PFSK-1 (cell line): ENCODE data around the gene TMEM53.

Experiments
- FOXP2 ChIP-seq: optimal IDR thresholded peaks from 2 replicates; pipeline ENCODE3; 2011; ENCODE audit warnings: borderline replicate concordance, control low read depth, inconsistent platforms; ENCODE audit not compliant: insufficient read depth; ENCODE audit errors: extremely low read length, extremely low read depth
- POLR2AphosphoS5 ChIP-seq: IDR thresholded peaks from 2 replicates; pipeline ENCODE4 v1.6.1; 2012; ENCODE audit warnings: low read depth, mild to moderate bottlenecking, control low read depth, low read length, moderate library complexity
- SIN3A ChIP-seq: IDR thresholded peaks from 2 replicates; pipeline ENCODE4 v1.6.1; 2012; ENCODE audit warnings: mild to moderate bottlenecking, low read length, moderate library complexity, borderline replicate concordance; ENCODE audit not compliant: insufficient read depth
- TAF1 ChIP-seq: IDR thresholded peaks from 2 replicates; pipeline ENCODE4 v1.6.1; 2012; ENCODE audit warnings: low read length, control low read depth, borderline replicate concordance; ENCODE audit not compliant: insufficient read depth
- TF ChIP-seq, protein P1 (sequence below), 2 experiments: IDR thresholded peaks; 2 replicates each; pipeline versions ENCODE4 v1.6.1 to v1.8.0; 2011 to 2012; ENCODE audit warnings: low read depth in 2 of 2, low read length in 2 of 2, control low read depth in 1 of 2, inconsistent platforms in 1 of 2, mild to moderate bottlenecking in 1 of 2, moderate library complexity in 1 of 2; ENCODE audit not compliant: insufficient read depth in 1 of 2

Gene TMEM53

GRCh38 chr1:44714944-44715571 lies 40.8 kb upstream of the TMEM53 start:
- TF ChIP-seq, protein P1, sequence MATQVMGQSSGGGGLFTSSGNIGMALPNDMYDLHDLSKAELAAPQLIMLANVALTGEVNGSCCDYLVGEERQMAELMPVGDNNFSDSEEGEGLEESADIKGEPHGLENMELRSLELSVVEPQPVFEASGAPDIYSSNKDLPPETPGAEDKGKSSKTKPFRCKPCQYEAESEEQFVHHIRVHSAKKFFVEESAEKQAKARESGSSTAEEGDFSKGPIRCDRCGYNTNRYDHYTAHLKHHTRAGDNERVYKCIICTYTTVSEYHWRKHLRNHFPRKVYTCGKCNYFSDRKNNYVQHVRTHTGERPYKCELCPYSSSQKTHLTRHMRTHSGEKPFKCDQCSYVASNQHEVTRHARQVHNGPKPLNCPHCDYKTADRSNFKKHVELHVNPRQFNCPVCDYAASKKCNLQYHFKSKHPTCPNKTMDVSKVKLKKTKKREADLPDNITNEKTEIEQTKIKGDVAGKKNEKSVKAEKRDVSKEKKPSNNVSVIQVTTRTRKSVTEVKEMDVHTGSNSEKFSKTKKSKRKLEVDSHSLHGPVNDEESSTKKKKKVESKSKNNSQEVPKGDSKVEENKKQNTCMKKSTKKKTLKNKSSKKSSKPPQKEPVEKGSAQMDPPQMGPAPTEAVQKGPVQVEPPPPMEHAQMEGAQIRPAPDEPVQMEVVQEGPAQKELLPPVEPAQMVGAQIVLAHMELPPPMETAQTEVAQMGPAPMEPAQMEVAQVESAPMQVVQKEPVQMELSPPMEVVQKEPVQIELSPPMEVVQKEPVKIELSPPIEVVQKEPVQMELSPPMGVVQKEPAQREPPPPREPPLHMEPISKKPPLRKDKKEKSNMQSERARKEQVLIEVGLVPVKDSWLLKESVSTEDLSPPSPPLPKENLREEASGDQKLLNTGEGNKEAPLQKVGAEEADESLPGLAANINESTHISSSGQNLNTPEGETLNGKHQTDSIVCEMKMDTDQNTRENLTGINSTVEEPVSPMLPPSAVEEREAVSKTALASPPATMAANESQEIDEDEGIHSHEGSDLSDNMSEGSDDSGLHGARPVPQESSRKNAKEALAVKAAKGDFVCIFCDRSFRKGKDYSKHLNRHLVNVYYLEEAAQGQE (IDR thresholded peaks at IDR 0.05; ENCODE audit: insufficient read depth in 1 of 2, low read depth in 2 of 2, low read length in 2 of 2) = no peak
- no peak for TF ChIP-seq SIN3A
- TF ChIP-seq TAF1 = no peak
- TF ChIP-seq POLR2AphosphoS5 = no peak
- no peak for TF ChIP-seq FOXP2

DNA sequence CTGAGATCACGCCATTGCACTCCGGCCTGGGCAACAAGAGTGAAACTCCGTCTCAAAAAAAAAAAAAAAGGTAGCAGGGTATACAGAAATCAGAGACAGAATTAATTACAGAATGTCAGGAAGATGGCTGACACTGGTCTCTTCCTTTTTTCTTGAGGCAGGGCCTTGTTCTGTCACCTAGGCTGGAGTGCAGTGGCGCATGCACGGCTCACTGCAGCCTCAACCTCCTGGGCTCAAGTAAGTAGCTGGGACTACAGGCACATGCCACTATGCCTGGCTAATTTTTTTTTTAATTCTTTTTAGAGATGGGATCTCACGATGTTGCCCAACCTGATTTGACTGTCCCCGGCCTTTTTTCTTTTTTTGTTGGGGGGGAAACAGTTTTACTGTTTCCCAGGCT lies 40.3 kb upstream of the TMEM53 start:
- TF ChIP-seq TAF1 (no peak), SIN3A (no peak)
- TF ChIP-seq, protein P1 (IDR thresholded peaks at IDR 0.05; ENCODE audit: insufficient read depth in 1 of 2, low read depth in 2 of 2, low read length in 2 of 2) = no peak

- TF ChIP-seq TAF1 = no peak
- TF ChIP-seq, protein P1 (IDR thresholded peaks at IDR 0.05; ENCODE audit: insufficient read depth in 1 of 2, low read depth in 2 of 2, low read length in 2 of 2) = no peak
- TF ChIP-seq POLR2AphosphoS5 = no peak
- TF ChIP-seq SIN3A = no peak
- TF ChIP-seq FOXP2 = no peak
These were observed 39.1 kb upstream of the TMEM53 start for GRCh38 chr1:44713321-44713781.

DNA sequence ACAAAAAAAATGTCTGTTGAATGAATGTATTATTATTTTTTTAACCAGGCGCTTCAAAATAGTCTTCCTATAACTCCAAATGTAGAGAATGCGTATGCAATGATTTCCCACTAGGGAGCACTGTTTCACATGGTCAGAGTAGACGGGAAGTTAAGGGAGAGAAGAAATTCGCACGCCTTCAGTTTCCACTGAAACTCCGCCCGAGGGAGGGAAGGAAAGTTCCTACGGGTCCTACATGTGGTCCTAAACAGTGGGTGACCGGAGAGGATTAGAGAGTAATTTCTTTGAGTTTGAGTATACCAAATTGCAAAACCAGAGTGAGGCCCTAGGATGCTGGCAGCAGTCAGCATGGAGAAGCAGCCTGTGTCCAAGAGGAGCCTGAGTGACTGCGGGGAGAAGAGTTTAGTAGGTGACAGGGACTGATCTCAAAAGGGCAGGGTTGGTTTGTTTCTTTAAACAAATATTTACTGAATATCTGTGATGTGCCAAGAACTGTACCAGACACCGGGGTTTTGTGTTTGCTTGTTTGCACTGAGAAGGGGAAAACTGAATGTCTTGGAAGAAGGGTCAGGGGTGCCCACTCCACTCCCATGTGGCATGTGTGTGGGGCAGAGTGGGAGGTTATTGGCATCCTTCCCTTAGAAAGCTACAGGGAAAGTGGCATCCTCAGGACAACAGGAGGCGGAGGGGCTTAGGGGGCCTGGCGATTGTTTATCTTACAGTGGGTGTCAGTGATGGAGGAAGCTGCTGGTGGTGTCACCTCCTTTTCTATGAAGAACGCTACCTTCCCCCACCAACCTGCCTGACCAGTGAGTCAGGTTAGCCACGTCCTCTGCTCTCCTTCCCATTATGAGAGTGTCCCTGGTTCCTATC lies 33.9 kb upstream of the TMEM53 start:
- TF ChIP-seq FOXP2 (no peak), POLR2AphosphoS5 (no peak), SIN3A (no peak), TAF1 (no peak)
- TF ChIP-seq, protein P1 (IDR thresholded peaks at IDR 0.05; ENCODE audit: insufficient read depth in 1 of 2, low read depth in 2 of 2, low read length in 2 of 2) = no peak
